ENCODE data around the gene EBI3.
"Not testable (repeated sequence)": the region's sequence is repeated elsewhere in the genome, so short reads cannot be mapped to it uniquely, and the experiment has no call there.

The EBI3 gene

GRCh38 chr19:4272894-4273293 is 43.6 kb downstream of the EBI3 start:
- no peak for ATAC-seq
- Mint-ChIP-seq H3K4me1 (no peaks in the 10 kb centered on the region), H3K27me3 (peaks cover 8% of the 10 kb centered on the region), H3K9me3 (no peaks in the 10 kb centered on the region), H3K4me3 (no peak overlapping the region), H3K36me3 (peaks cover 29% of the 10 kb centered on the region), H3K27ac (no peak overlapping the region)

GRCh38 chr19:4274321-4274686 is 45.0 kb downstream of the EBI3 start:
- H3K9me3 Mint-ChIP-seq, ATAC-seq, H3K4me3 Mint-ChIP-seq, H3K27ac Mint-ChIP-seq, H3K4me1 Mint-ChIP-seq: not testable (repeated sequence)
- Mint-ChIP-seq H3K27me3 (peaks cover 17% of the 10 kb centered on the region), H3K36me3 (peaks cover 18% of the 10 kb centered on the region)

GRCh38 chr19:4277191-4277696 is 47.9 kb downstream of the EBI3 start:
- Mint-ChIP-seq H3K4me3 (no peak overlapping the region), H3K36me3 (peaks cover 7% of the 10 kb centered on the region), H3K4me1 (peaks cover 6% of the 10 kb centered on the region), H3K27ac (no peak overlapping the region), H3K9me3 (no peaks in the 10 kb centered on the region), H3K27me3 (peaks cover 46% of the 10 kb centered on the region)
- no peak for ATAC-seq

GRCh38 chr19:4278010-4278409 is 48.7 kb downstream of the EBI3 start:
- H3K36me3 Mint-ChIP-seq: peaks cover 2% of the 10 kb centered on the region

GRCh38 chr19:4278419-4279266 is 49.3 kb downstream of the EBI3 start, which contains the start of gene SHD:
TSS of gene SHD (plus strand) at chr19:4279266. CDS start at chr19:4280064, 798 bp downstream.
- peaks cover 55% of the 10 kb centered on the region for H3K27me3 Mint-ChIP-seq
- ATAC-seq: no peak
- no peaks in the 10 kb centered on the region for H3K36me3 Mint-ChIP-seq
- H3K4me3 Mint-ChIP-seq: peak within 1 kb of the TSS; percentile 63
- peaks cover 6% of the 10 kb centered on the region for H3K4me1 Mint-ChIP-seq
- no peak within 1 kb of the TSS for H3K27ac Mint-ChIP-seq
- H3K9me3 Mint-ChIP-seq: no peaks in the 10 kb centered on the region

More at GRCh38 chr19:4278010-4278409, 48.7 kb downstream of the EBI3 start:
- Mint-ChIP-seq H3K27me3 (peaks cover 54% of the 10 kb centered on the region), H3K9me3 (no peaks in the 10 kb centered on the region), H3K4me1 (peaks cover 6% of the 10 kb centered on the region), H3K27ac (no peak overlapping the region), H3K4me3 (no peak overlapping the region)
- no peak for ATAC-seq

GRCh38 chr19:4279267-4279529 is 49.9 kb downstream of the EBI3 start:
- no peak for ATAC-seq

GRCh38 chr19:4279530-4280422 is 50.5 kb downstream of the EBI3 start:
- Mint-ChIP-seq H3K4me3 (peak overlapping the region; percentile 63), H3K9me3 (no peaks in the 10 kb centered on the region), H3K27ac (no peak overlapping the region), H3K27me3 (peaks cover 61% of the 10 kb centered on the region), H3K36me3 (no peaks in the 10 kb centered on the region), H3K4me1 (peaks cover 12% of the 10 kb centered on the region)
- peak; percentile 54 for ATAC-seq

More at GRCh38 chr19:4279267-4279529, 49.9 kb downstream of the EBI3 start:
- H3K27me3 Mint-ChIP-seq: peaks cover 56% of the 10 kb centered on the region
- H3K4me3 Mint-ChIP-seq: no peak overlapping the region
- peaks cover 6% of the 10 kb centered on the region for H3K4me1 Mint-ChIP-seq
- H3K27ac Mint-ChIP-seq: no peak overlapping the region
- no peaks in the 10 kb centered on the region for H3K36me3 Mint-ChIP-seq
- H3K9me3 Mint-ChIP-seq: no peaks in the 10 kb centered on the region

GRCh38 chr19:4284176-4284958 is 55.0 kb downstream of the EBI3 start:
- Mint-ChIP-seq H3K4me3 (no peak overlapping the region), H3K27me3 (peaks cover 77% of the 10 kb centered on the region), H3K9me3 (no peaks in the 10 kb centered on the region), H3K27ac (no peak overlapping the region), H3K36me3 (no peaks in the 10 kb centered on the region), H3K4me1 (peaks cover 12% of the 10 kb centered on the region)
- ATAC-seq: peak; percentile 53

- H3K9me3 Mint-ChIP-seq: no peaks in the 10 kb centered on the region
- H3K4me1 Mint-ChIP-seq: peaks cover 8% of the 10 kb centered on the region
- no peaks in the 10 kb centered on the region for H3K36me3 Mint-ChIP-seq
- H3K27me3 Mint-ChIP-seq: peaks cover 70% of the 10 kb centered on the region
- ATAC-seq: no peak
- no peak overlapping the region for H3K27ac Mint-ChIP-seq
- no peak overlapping the region for H3K4me3 Mint-ChIP-seq
These were observed 55.7 kb downstream of the EBI3 start for GRCh38 chr19:4284974-4285373.

GRCh38 chr19:4286141-4286540 is 56.8 kb downstream of the EBI3 start:
- ATAC-seq, H3K36me3 Mint-ChIP-seq, H3K27ac Mint-ChIP-seq: not testable (repeated sequence)

More at GRCh38 chr19:4286141-4286540, 56.8 kb downstream of the EBI3 start:
- not testable (repeated sequence) for H3K4me3 Mint-ChIP-seq, H3K9me3 Mint-ChIP-seq, H3K4me1 Mint-ChIP-seq
- peaks cover 59% of the 10 kb centered on the region for H3K27me3 Mint-ChIP-seq
